ENCODE results near the gene LMNTD2.
A peak's percentile ranks its signal among the peaks of the same experiment; 100 is the strongest.
"Not testable (repeated sequence)": the region's sequence is repeated elsewhere in the genome, so short reads cannot be mapped to it uniquely, and the experiment has no call there.

LMNTD2 gene

GRCh38 chr11:528815-529727, 31.5 kb downstream of the LMNTD2 start:
- Mint-ChIP-seq H3K4me3 (no peak overlapping the region), H3K27me3 (no peaks in the 10 kb centered on the region), H3K4me1 (peaks cover 12% of the 10 kb centered on the region), H3K9me3 (no peaks in the 10 kb centered on the region), H3K27ac (no peak overlapping the region), H3K36me3 (peaks cover 14% of the 10 kb centered on the region)
- ATAC-seq: no peak

GRCh38 chr11:528166-528814, 32.2 kb downstream of the LMNTD2 start:
- peaks cover 7% of the 10 kb centered on the region for H3K4me1 Mint-ChIP-seq
- H3K27ac Mint-ChIP-seq: no peak overlapping the region
- no peak overlapping the region for H3K4me3 Mint-ChIP-seq
- H3K27me3 Mint-ChIP-seq: no peaks in the 10 kb centered on the region
- peaks cover 14% of the 10 kb centered on the region for H3K36me3 Mint-ChIP-seq
- ATAC-seq: no peak
- no peaks in the 10 kb centered on the region for H3K9me3 Mint-ChIP-seq

GRCh38 chr11:526192-526591, 34.3 kb downstream of the LMNTD2 start:
- Mint-ChIP-seq H3K9me3 (no peaks in the 10 kb centered on the region), H3K27me3 (no peaks in the 10 kb centered on the region), H3K27ac (no peak overlapping the region), H3K4me3 (no peak overlapping the region), H3K36me3 (peaks cover 5% of the 10 kb centered on the region), H3K4me1 (no peaks in the 10 kb centered on the region)
- no peak for ATAC-seq

- Mint-ChIP-seq H3K4me1 (peaks cover 6% of the 10 kb centered on the region), H3K4me3 (no peak overlapping the region), H3K9me3 (peaks cover 5% of the 10 kb centered on the region), H3K27ac (no peak overlapping the region), H3K36me3 (peaks cover 8% of the 10 kb centered on the region), H3K27me3 (no peaks in the 10 kb centered on the region)
- ATAC-seq: no peak
Observed at GRCh38 chr11:521177-521688, 39.3 kb downstream of the LMNTD2 start.

GRCh38 chr11:520428-521176, 39.9 kb downstream of the LMNTD2 start:
- no peak for ATAC-seq
- peaks cover 12% of the 10 kb centered on the region for H3K36me3 Mint-ChIP-seq
- peaks cover 6% of the 10 kb centered on the region for H3K4me1 Mint-ChIP-seq
- no peak overlapping the region for H3K27ac Mint-ChIP-seq
- H3K27me3 Mint-ChIP-seq: no peaks in the 10 kb centered on the region
- no peak overlapping the region for H3K4me3 Mint-ChIP-seq
- peaks cover 5% of the 10 kb centered on the region for H3K9me3 Mint-ChIP-seq

GRCh38 chr11:518463-519202, 41.9 kb downstream of the LMNTD2 start:
- Mint-ChIP-seq H3K27ac (peak overlapping the region; percentile 70), H3K27me3 (no peaks in the 10 kb centered on the region), H3K9me3 (peaks cover 5% of the 10 kb centered on the region), H3K36me3 (peaks cover 19% of the 10 kb centered on the region), H3K4me1 (peaks cover 6% of the 10 kb centered on the region), H3K4me3 (peak overlapping the region; percentile 76)
- ATAC-seq: peak; percentile 97

- not testable (repeated sequence) for ATAC-seq, H3K27ac Mint-ChIP-seq, H3K9me3 Mint-ChIP-seq, H3K4me3 Mint-ChIP-seq, H3K27me3 Mint-ChIP-seq
- Mint-ChIP-seq H3K4me1 (peaks cover 18% of the 10 kb centered on the region), H3K36me3 (peaks cover 19% of the 10 kb centered on the region)
Observed at GRCh38 chr11:516918-517685, 43.4 kb downstream of the LMNTD2 start.

- H3K4me3 Mint-ChIP-seq: no peak overlapping the region
- no peak for ATAC-seq
- H3K9me3 Mint-ChIP-seq: peaks cover 5% of the 10 kb centered on the region
- H3K4me1 Mint-ChIP-seq: peaks cover 23% of the 10 kb centered on the region
- no peaks in the 10 kb centered on the region for H3K27me3 Mint-ChIP-seq
- no peak overlapping the region for H3K27ac Mint-ChIP-seq
- H3K36me3 Mint-ChIP-seq: peaks cover 24% of the 10 kb centered on the region
Observed at GRCh38 chr11:516400-516799, 44.1 kb downstream of the LMNTD2 start.

GRCh38 chr11:515131-515530, 45.4 kb downstream of the LMNTD2 start:
- H3K36me3 Mint-ChIP-seq: peaks cover 26% of the 10 kb centered on the region
- no peak for ATAC-seq
- peaks cover 5% of the 10 kb centered on the region for H3K9me3 Mint-ChIP-seq
- H3K27me3 Mint-ChIP-seq: no peaks in the 10 kb centered on the region
- no peak overlapping the region for H3K27ac Mint-ChIP-seq
- no peak overlapping the region for H3K4me3 Mint-ChIP-seq
- peaks cover 24% of the 10 kb centered on the region for H3K4me1 Mint-ChIP-seq

GRCh38 chr11:514606-515005, 45.9 kb downstream of the LMNTD2 start:
- Mint-ChIP-seq H3K4me3 (no peak overlapping the region), H3K9me3 (peaks cover 5% of the 10 kb centered on the region), H3K27me3 (no peaks in the 10 kb centered on the region), H3K4me1 (peaks cover 24% of the 10 kb centered on the region), H3K27ac (no peak overlapping the region), H3K36me3 (peaks cover 31% of the 10 kb centered on the region)
- ATAC-seq: no peak

- H3K4me1 Mint-ChIP-seq: peaks cover 22% of the 10 kb centered on the region
- H3K36me3 Mint-ChIP-seq: peaks cover 32% of the 10 kb centered on the region
- no peak for ATAC-seq
- peaks cover 5% of the 10 kb centered on the region for H3K9me3 Mint-ChIP-seq
- no peak overlapping the region for H3K4me3 Mint-ChIP-seq
- peak overlapping the region; percentile 27 for H3K27ac Mint-ChIP-seq
- no peaks in the 10 kb centered on the region for H3K27me3 Mint-ChIP-seq
Observed at GRCh38 chr11:512761-513595, 47.6 kb downstream of the LMNTD2 start.

GRCh38 chr11:508956-509355, 51.6 kb downstream of the LMNTD2 start:
- Mint-ChIP-seq H3K9me3 (no peaks in the 10 kb centered on the region), H3K4me1 (peaks cover 46% of the 10 kb centered on the region), H3K36me3 (peaks cover 19% of the 10 kb centered on the region), H3K27ac (no peak overlapping the region), H3K4me3 (no peak overlapping the region), H3K27me3 (no peaks in the 10 kb centered on the region)
- no peak for ATAC-seq

GRCh38 chr11:507727-508515, 52.6 kb downstream of the LMNTD2 start:
- Mint-ChIP-seq H3K27ac (peak overlapping the region; percentile 100), H3K4me1 (peaks cover 51% of the 10 kb centered on the region), H3K27me3 (no peaks in the 10 kb centered on the region), H3K36me3 (peaks cover 19% of the 10 kb centered on the region), H3K9me3 (no peaks in the 10 kb centered on the region), H3K4me3 (peak overlapping the region; percentile 98)
- no peak for ATAC-seq

Data from stimulated activated memory B cell treated with anti-CD40 and anti-IgM and Interleukin-4, amounts not matched to agents 10 μg/mL and 1 μg/mL and 100 μg/mL, for 72 hours (primary cell).